GM19372 (cell line): ENCODE measurements around the gene CSN3.

Experiments
- ATAC-seq: cut with Tn5 transposase; IDR thresholded peaks from one replicate; pipeline ENCODE4 v1.9.1; 2021; ENCODE audit warnings: mild to moderate bottlenecking, low read depth, moderate library complexity; ENCODE audit not compliant: unreplicated experiment

Gene CSN3

GRCh38 chr4:70288651-70289050 lies 46.3 kb downstream of the CSN3 start:
- no peak for ATAC-seq

DNA sequence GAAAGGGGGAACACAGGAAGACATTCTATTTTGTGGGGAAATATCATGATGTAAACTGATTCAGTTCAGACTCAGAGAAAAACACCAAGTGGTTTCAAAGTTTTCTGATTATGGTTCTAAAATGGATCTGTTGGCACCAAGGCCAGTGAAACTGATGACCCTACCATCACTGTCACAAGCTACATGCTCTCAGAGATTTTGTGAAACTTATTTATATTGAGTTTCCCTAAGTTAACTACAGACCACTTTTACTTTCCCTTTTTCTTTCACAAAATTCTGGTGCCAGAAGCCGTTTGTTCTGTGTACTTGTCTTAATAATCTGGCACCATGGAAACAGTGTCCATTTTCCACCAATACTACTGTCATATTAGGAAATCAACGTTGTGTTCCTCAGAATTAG lies 48.9 kb downstream of the CSN3 start:
- no peak for ATAC-seq

DNA sequence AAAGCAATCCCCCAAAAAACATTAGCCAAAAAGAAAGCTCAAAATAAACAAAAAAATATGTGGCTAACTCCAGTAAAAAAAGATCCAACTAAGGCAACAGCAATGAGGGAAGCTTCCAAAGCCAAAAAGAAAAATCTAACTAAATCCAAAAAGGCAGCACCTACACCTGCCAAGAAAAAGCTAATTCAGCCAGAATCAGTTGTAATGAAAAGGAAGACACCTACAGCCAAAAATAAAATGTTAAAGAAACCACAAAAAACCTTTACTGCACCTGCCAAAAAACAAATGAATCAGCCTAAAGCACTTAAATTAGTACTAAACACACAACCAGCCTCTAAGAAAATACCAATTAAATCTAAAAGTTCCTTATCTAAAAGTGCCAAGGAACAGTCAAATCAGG lies 55.2 kb downstream of the CSN3 start:
- no peak for ATAC-seq

- no peak for ATAC-seq
These were observed 55.7 kb downstream of the CSN3 start for GRCh38 chr4:70298051-70298450.

DNA sequence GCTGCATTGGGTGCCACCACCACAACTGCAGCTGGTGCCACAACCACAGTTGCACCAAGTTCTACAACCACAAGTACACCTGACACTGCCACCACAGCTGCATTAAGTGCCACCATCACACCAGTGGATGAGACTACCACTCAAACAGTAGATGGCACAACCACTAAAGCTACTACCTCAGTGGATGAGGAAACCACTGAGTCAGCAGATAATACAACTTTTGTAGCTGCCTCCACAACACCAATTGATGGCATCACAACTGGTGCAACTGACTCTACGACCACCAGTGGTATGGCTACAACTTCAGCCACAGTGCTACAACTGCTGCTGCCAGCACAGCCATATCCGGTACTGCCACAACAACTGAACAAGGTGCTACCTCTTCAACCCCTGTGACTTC lies 57.2 kb downstream of the CSN3 start:
- ATAC-seq = no peak

DNA sequence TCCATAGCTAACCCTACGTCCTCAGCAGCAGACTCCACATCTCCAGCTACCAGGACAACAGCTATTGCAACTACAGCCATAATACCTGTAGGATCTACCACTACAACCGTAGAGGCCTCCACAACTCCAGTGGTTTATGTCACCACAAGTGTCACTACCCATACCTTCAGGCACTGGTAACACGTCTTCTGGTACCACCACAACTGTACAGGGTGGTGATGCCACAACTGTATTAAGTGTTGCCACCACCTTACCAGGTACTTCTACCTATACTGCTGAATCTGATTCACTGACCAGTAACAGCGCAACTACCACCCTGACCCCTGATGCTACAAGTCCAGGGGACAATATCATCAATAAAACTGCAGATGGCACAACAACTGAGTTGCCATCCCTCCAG lies 57.8 kb downstream of the CSN3 start:
- ATAC-seq = no peak
